ENCODE results near the gene JAM2. TPM values are rescaled to one million over a fixed set of nuclear protein-coding genes. Genes with fewer than 3 reads are reported as not detected.

The JAM2 gene
- total RNA-seq, 1 donor from 2014 or later: 9.1 TPM

- H3K9me3 ChIP-seq: no peaks in the 10 kb centered on the region
- no peak for DNase-seq (ENCODE audit: extremely low spot score in 2 of 2)
- peaks cover 0 to 54% of the 10 kb centered on the region in 2 donors for H3K36me3 ChIP-seq
- H3K4me1 ChIP-seq: no peaks in the 10 kb centered on the region
- H3K27ac ChIP-seq: no peak overlapping the region
- H3K27me3 ChIP-seq: no peaks in the 10 kb centered on the region
- TF ChIP-seq POLR2AphosphoS5 (IDR thresholded peaks at IDR 0.05; ENCODE audit: insufficient read depth in 1 of 2, low read depth in 1 of 2) (no peak), POLR2A (IDR thresholded peaks at IDR 0.05) (no peak)
- TF ChIP-seq, protein P1, sequence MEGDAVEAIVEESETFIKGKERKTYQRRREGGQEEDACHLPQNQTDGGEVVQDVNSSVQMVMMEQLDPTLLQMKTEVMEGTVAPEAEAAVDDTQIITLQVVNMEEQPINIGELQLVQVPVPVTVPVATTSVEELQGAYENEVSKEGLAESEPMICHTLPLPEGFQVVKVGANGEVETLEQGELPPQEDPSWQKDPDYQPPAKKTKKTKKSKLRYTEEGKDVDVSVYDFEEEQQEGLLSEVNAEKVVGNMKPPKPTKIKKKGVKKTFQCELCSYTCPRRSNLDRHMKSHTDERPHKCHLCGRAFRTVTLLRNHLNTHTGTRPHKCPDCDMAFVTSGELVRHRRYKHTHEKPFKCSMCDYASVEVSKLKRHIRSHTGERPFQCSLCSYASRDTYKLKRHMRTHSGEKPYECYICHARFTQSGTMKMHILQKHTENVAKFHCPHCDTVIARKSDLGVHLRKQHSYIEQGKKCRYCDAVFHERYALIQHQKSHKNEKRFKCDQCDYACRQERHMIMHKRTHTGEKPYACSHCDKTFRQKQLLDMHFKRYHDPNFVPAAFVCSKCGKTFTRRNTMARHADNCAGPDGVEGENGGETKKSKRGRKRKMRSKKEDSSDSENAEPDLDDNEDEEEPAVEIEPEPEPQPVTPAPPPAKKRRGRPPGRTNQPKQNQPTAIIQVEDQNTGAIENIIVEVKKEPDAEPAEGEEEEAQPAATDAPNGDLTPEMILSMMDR (IDR thresholded peaks at IDR 0.05): no peak
- intact Hi-C loops (cut with DNase I): no loop called here
- no peak overlapping the region for H3K4me3 ChIP-seq
Observed at GRCh38 chr21:25760677-25761076, 121.6 kb downstream of the JAM2 start.

DNA sequence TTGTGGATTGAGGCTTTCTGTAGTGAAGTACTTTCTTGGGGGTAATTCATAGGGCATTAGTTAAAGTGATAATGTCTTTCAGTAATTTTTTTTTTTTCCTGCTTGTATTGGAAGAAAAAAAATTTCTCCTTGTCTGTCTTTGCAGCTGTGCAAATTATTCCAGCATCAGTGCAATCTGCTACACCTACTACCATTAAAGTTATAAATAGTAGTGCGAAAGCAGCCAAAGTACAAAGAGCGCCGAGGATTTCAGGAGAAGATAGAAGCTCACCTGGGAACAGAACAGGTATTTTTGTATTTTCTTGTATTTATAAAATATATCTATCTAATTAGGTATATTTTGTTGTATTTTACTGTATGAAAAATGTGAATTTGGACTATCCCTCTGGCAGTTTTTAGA is 125.0 kb downstream of the JAM2 start:
- H3K36me3 ChIP-seq: peaks cover 0 to 51% of the 10 kb centered on the region in 2 donors
- no peak overlapping the region for H3K27ac ChIP-seq
- no peak for TF ChIP-seq POLR2AphosphoS5 (IDR thresholded peaks at IDR 0.05; ENCODE audit: insufficient read depth in 1 of 2, low read depth in 1 of 2)
- TF ChIP-seq, protein P1 (IDR thresholded peaks at IDR 0.05): no peak
- no peak for TF ChIP-seq POLR2A (IDR thresholded peaks at IDR 0.05)
- intact Hi-C loops (cut with DNase I): no loop called here
- no peaks in the 10 kb centered on the region for H3K9me3 ChIP-seq
- no peak for DNase-seq (ENCODE audit: extremely low spot score in 2 of 2)
- no peaks in the 10 kb centered on the region for H3K4me1 ChIP-seq
- no peak overlapping the region for H3K4me3 ChIP-seq
- H3K27me3 ChIP-seq: no peaks in the 10 kb centered on the region

Other genes starting within 250 kb of the JAM2 start
- 8.8 TPM for gene MRPL39, start 31.8 kb upstream of the JAM2 start, total RNA-seq
- gene ATP5PF, start 95.6 kb downstream of the JAM2 start, total RNA-seq: 74.9 TPM
- 23.3 TPM for gene GABPA, start 95.7 kb downstream of the JAM2 start, total RNA-seq

Measured in vagina (tissue), 2 donors.